CD8-positive, alpha-beta memory T cell (primary cell): ENCODE data around the gene FGFBP1. TPM values are rescaled to one million over a fixed set of nuclear protein-coding genes. Genes with fewer than 3 reads are reported as not detected.

ENCODE experiments used
- CTCF ChIA-PET: fragments of 350-600 bp; sonication (Branson Sonifier 250); formaldehyde crosslinking; loops from one replicate; lab custom pipeline; 2021; ENCODE audit warnings: antibody characterized with exemption; lab: Charles Lee
- POLR2A ChIA-PET: fragments of 350-600 bp; sonication (Branson Sonifier 250); formaldehyde crosslinking; loops from one replicate; lab custom pipeline; 2021; ENCODE audit warnings: antibody characterized with exemption; lab: Charles Lee
- DNase-seq, 5 donors: peaks; one replicate each; pipeline versions ENCODE4 v3.0.0 to v3.0.0-alpha.2; 2020 to 2022; ENCODE audit warnings: mixed read lengths in 1 of 5
- H3K27ac ChIP-seq: one replicate; pipeline ENCODE4 v1.7.0; 2013; ENCODE audit warnings: low read depth, mild to moderate bottlenecking, low read length, moderate library complexity
- H3K27me3 ChIP-seq: 2 replicates; pipeline ENCODE4 v1.7.0; 2013; ENCODE audit warnings: low read length, mild to moderate bottlenecking; ENCODE audit not compliant: insufficient read depth, poor library complexity, severe bottlenecking
- H3K36me3 ChIP-seq: 2 replicates; pipeline ENCODE4 v1.7.0; 2013; ENCODE audit warnings: mild to moderate bottlenecking, low read length, moderate library complexity; ENCODE audit not compliant: insufficient read depth
- H3K4me1 ChIP-seq: 2 replicates; pipeline ENCODE4 v1.7.0; 2013; ENCODE audit warnings: mild to moderate bottlenecking, low read length, moderate library complexity; ENCODE audit not compliant: insufficient read depth
- H3K4me3 ChIP-seq: 2 replicates; pipeline ENCODE4 v1.7.0; 2013; ENCODE audit warnings: mild to moderate bottlenecking, low read length
- H3K9me3 ChIP-seq: 2 replicates; pipeline ENCODE4 v1.7.0; 2013; ENCODE audit warnings: mild to moderate bottlenecking, low read length
- H3K27ac Mint-ChIP-seq, 8 donors: one replicate each; pipeline ENCODE4 v1.8.0; 2020 to 2021; ENCODE audit warnings: mixed read lengths in 8 of 8, mild to moderate bottlenecking in 6 of 8, inconsistent platforms in 3 of 8, moderate library complexity in 3 of 8
- H3K27me3 Mint-ChIP-seq, 2 donors: one replicate each; pipeline ENCODE4 v1.8.0; 2020 to 2021; ENCODE audit warnings: mixed read lengths in 2 of 2, mild to moderate bottlenecking in 1 of 2, moderate library complexity in 1 of 2
- H3K36me3 Mint-ChIP-seq, 3 donors: one replicate each; pipeline ENCODE4 v1.8.0; 2020 to 2021; ENCODE audit warnings: mixed read lengths in 3 of 3, inconsistent platforms in 1 of 3, mild to moderate bottlenecking in 1 of 3
- H3K4me1 Mint-ChIP-seq, 3 donors: one replicate each; pipeline ENCODE4 v1.8.0; 2020 to 2021; ENCODE audit warnings: mixed read lengths in 3 of 3, inconsistent platforms in 1 of 3, mild to moderate bottlenecking in 1 of 3
- H3K4me3 Mint-ChIP-seq, 7 donors: one replicate each; pipeline ENCODE4 v1.8.0; 2020 to 2021; ENCODE audit warnings: mixed read lengths in 7 of 7, mild to moderate bottlenecking in 6 of 7, moderate library complexity in 4 of 7, inconsistent platforms in 2 of 7
- H3K9me3 Mint-ChIP-seq, 5 donors: one replicate each; pipeline ENCODE4 v1.8.0; 2020 to 2022; ENCODE audit warnings: mixed read lengths in 5 of 5, mild to moderate bottlenecking in 3 of 5, moderate library complexity in 2 of 5, inconsistent platforms in 1 of 5
- polyA plus RNA-seq: library from polyadenylated mRNA; unstranded; fragments of 300-500 nt; fragmentation: Illumina TruSeq; gene quantifications from one replicate; pipeline ENCODE4 v1.2.3, GENCODE V29; 2021
- total RNA-seq, 2 experiments: library from RNA; stranded (reverse); gene quantifications; one replicate each; pipeline ENCODE4 v1.2.3, GENCODE V29; 2021

The FGFBP1 gene
- total and polyA plus RNA-seq, 3 experiments from 2014 or later, result not detected

- ChIA-PET CTCF (no interaction called here), POLR2A (no interaction called here)
- Histone ChIP-seq H3K36me3 (no peaks in the 10 kb centered on the region), H3K4me1 (no peaks in the 10 kb centered on the region), H3K9me3 (no peaks in the 10 kb centered on the region), H3K27me3 (no peaks in the 10 kb centered on the region), H3K4me3 (no peak overlapping the region), H3K27ac (no peak overlapping the region)
- peaks cover 6 to 14% (median 8%) of the 10 kb centered on the region in 3 donors for H3K4me1 Mint-ChIP-seq
- no peaks in the 10 kb centered on the region for H3K36me3 Mint-ChIP-seq
- peaks cover 14 to 16% of the 10 kb centered on the region in 2 donors for H3K27me3 Mint-ChIP-seq
- no peak overlapping the region for H3K4me3 Mint-ChIP-seq
- no peak overlapping the region for H3K27ac Mint-ChIP-seq
- no peak for DNase-seq
- H3K9me3 Mint-ChIP-seq, result peaks cover 0 to 7% (median 0%) of the 10 kb centered on the region in 5 donors
Measured at GRCh38 chr4:15968551-15969300, 30.2 kb upstream of the FGFBP1 start.

DNA sequence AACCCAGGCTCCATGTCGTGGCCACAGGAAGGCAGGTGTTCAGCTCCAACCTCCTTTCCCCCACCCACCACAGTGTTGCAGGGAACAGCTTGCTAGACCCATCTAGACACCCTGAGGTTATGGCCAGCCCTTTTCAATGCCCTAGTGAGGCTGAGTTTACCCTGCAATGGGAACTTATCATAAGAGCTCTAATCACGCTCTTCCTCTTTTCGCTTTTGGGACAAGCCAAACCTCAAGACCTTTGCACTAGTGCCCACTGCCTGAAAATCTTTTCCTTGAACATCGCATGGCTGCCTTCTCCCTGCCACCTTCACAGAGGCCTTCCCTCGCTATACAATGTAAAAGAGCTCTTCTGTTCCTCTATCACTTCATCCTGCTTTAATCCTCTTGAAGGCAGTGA lies 26.8 kb upstream of the FGFBP1 start:
- DNase-seq, result no peak
- ChIA-PET CTCF (interaction anchor here (1.3 kb wide), 1 partner anchor 9 kb away, joined by 3 read pairs; no protein-coding TSS in a partner anchor), POLR2A (no interaction called here)
- Mint-ChIP-seq H3K9me3 (peaks cover 0 to 7% (median 0%) of the 10 kb centered on the region in 5 donors), H3K27ac (no peak overlapping the region), H3K4me3 (no peak overlapping the region), H3K4me1 (peaks cover 31 to 41% (median 35%) of the 10 kb centered on the region in 3 donors), H3K36me3 (no peaks in the 10 kb centered on the region), H3K27me3 (peaks cover 7 to 11% of the 10 kb centered on the region in 2 donors)
- no peak overlapping the region for H3K27ac ChIP-seq
- H3K27me3 ChIP-seq, result no peaks in the 10 kb centered on the region
- no peaks in the 10 kb centered on the region for H3K36me3 ChIP-seq
- H3K4me3 ChIP-seq, result no peak overlapping the region
- peaks cover 20% of the 10 kb centered on the region for H3K4me1 ChIP-seq
- no peaks in the 10 kb centered on the region for H3K9me3 ChIP-seq

- Mint-ChIP-seq H3K27me3 (peaks cover 7 to 11% of the 10 kb centered on the region in 2 donors), H3K4me3 (peak overlapping the region in 3 of 7 donors; percentile 22 to 65 (median 42)), H3K9me3 (peaks cover 0 to 7% (median 0%) of the 10 kb centered on the region in 5 donors), H3K36me3 (no peaks in the 10 kb centered on the region), H3K4me1 (peaks cover 35 to 43% (median 35%) of the 10 kb centered on the region in 3 donors), H3K27ac (peak overlapping the region in 7 of 8 donors; percentile 20 to 83 (median 72))
- peaks cover 20% of the 10 kb centered on the region for H3K4me1 ChIP-seq
- H3K9me3 ChIP-seq, result no peaks in the 10 kb centered on the region
- no peaks in the 10 kb centered on the region for H3K27me3 ChIP-seq
- H3K4me3 ChIP-seq, result no peak overlapping the region
- DNase-seq, result no peak
- ChIA-PET CTCF (interaction anchor here (1.2 to 1.3 kb wide), 2 partner anchors 82 to 245 kb away, joined by 3 to 5 read pairs; no protein-coding TSS in a partner anchor), POLR2A (no interaction called here)
- no peak overlapping the region for H3K27ac ChIP-seq
- no peaks in the 10 kb centered on the region for H3K36me3 ChIP-seq
Measured at GRCh38 chr4:15964159-15964558, 25.6 kb upstream of the FGFBP1 start.

GRCh38 chr4:15963576-15963975 lies 25.0 kb upstream of the FGFBP1 start:
- peaks cover 11% of the 10 kb centered on the region in 2 donors for H3K27me3 Mint-ChIP-seq
- no peaks in the 10 kb centered on the region for H3K36me3 Mint-ChIP-seq
- ChIA-PET CTCF (interaction anchor here (0.8 to 2.7 kb wide), 5 partner anchors 11 to 245 kb away, joined by 3 to 13 read pairs (median 5); no protein-coding TSS in a partner anchor), POLR2A (no interaction called here)
- Histone ChIP-seq H3K36me3 (no peaks in the 10 kb centered on the region), H3K27me3 (no peaks in the 10 kb centered on the region), H3K27ac (peak overlapping the region; percentile 25), H3K4me3 (peak overlapping the region; percentile 26), H3K4me1 (peaks cover 20% of the 10 kb centered on the region), H3K9me3 (no peaks in the 10 kb centered on the region)
- H3K4me3 Mint-ChIP-seq, result peak overlapping the region in 6 of 7 donors; percentile 71 to 87 (median 81)
- peaks cover 35 to 43% (median 35%) of the 10 kb centered on the region in 3 donors for H3K4me1 Mint-ChIP-seq
- DNase-seq, result peak; percentile 16 to 70 (median 51)
- peaks cover 0 to 7% (median 0%) of the 10 kb centered on the region in 5 donors for H3K9me3 Mint-ChIP-seq
- peak overlapping the region; percentile 70 to 95 (median 87) for H3K27ac Mint-ChIP-seq

DNA sequence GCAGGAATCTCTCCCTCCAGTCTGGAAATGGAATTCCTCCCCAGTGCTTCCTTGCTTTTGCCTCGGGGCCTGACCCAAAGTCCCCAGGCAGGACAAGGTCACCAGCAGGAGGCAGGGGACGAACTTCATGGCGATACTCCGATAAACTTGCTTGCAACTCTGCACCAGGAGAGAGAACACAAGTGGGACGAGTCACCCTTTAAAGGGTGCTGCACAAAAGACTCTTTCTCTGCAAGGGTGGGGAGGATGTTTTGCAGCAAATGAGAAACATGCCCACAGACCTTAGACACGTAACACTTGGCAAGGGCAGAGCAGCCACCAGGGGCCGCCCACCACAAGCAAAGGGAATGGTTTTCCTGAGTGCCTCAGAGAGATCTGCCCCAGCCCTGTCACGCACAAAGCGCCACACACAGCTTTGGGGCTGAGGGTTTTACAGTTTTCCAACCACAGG lies 24.5 kb upstream of the FGFBP1 start, which contains the start of gene FGFBP2:
Gene FGFBP2, minus strand, starts transcription at position 175 of the 451 bp plus-strand sequence. Its CDS starts 46 bp downstream, at position 129.
- Mint-ChIP-seq H3K4me1 (peaks cover 35 to 43% (median 35%) of the 10 kb centered on the region in 3 donors), H3K27me3 (peaks cover 11 to 14% of the 10 kb centered on the region in 2 donors), H3K9me3 (peaks cover 0 to 7% (median 0%) of the 10 kb centered on the region in 5 donors), H3K27ac (peak within 1 kb of the TSS; percentile 78 to 95 (median 89)), H3K36me3 (no peaks in the 10 kb centered on the region), H3K4me3 (peak within 1 kb of the TSS; percentile 71 to 90 (median 81))
- CTCF ChIA-PET, result interaction anchor here (0.8 to 2.7 kb wide), 5 partner anchors 11 to 246 kb away, joined by 3 to 13 read pairs (median 5); no protein-coding TSS in a partner anchor
- DNase-seq, result peak; percentile 21 to 80 (median 64)
- POLR2A ChIA-PET, result no interaction called here
- Histone ChIP-seq H3K27ac (peak within 1 kb of the TSS; percentile 58), H3K27me3 (no peaks in the 10 kb centered on the region), H3K36me3 (no peaks in the 10 kb centered on the region), H3K4me3 (peak within 1 kb of the TSS; percentile 26), H3K4me1 (peaks cover 20% of the 10 kb centered on the region), H3K9me3 (no peaks in the 10 kb centered on the region)

- Histone ChIP-seq H3K4me3 (peak overlapping the region; percentile 20), H3K9me3 (no peaks in the 10 kb centered on the region), H3K27ac (peak overlapping the region; percentile 58), H3K27me3 (no peaks in the 10 kb centered on the region), H3K36me3 (no peaks in the 10 kb centered on the region), H3K4me1 (peaks cover 20% of the 10 kb centered on the region)
- peaks cover 0 to 7% (median 0%) of the 10 kb centered on the region in 5 donors for H3K9me3 Mint-ChIP-seq
- H3K4me1 Mint-ChIP-seq, result peaks cover 35 to 43% (median 35%) of the 10 kb centered on the region in 3 donors
- DNase-seq, result peak; percentile 8 to 75 (median 52)
- ChIA-PET CTCF (interaction anchor here (1.3 to 2.7 kb wide), 3 partner anchors 9 to 79 kb away, joined by 3 to 13 read pairs (median 5); no protein-coding TSS in a partner anchor), POLR2A (no interaction called here)
- peak overlapping the region; percentile 71 to 90 (median 81) for H3K4me3 Mint-ChIP-seq
- H3K27me3 Mint-ChIP-seq, result peaks cover 11 to 14% of the 10 kb centered on the region in 2 donors
- peak overlapping the region; percentile 78 to 93 (median 89) for H3K27ac Mint-ChIP-seq
- H3K36me3 Mint-ChIP-seq, result no peaks in the 10 kb centered on the region
Measured at GRCh38 chr4:15961781-15962510, 23.4 kb upstream of the FGFBP1 start.

DNA sequence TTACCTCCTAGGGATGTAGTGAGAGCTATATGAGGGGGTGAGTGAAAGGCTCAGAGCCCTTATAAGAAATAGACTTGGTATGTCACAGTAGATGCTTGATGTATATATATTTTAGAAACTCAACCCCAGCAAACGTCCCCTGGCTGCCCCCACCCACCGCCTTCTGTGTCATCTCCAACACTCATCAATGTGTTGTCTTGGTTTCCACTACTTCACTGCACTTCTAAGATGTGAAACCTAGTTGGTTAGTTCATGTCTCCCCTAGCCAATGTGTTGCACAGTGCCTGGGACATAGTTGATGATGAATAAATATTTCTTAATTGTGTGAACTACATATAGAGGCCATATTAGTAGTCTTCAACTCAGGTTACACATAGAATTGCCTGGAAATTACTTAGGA lies 20.0 kb upstream of the FGFBP1 start:
- Histone ChIP-seq H3K4me3 (no peak overlapping the region), H3K36me3 (no peaks in the 10 kb centered on the region), H3K4me1 (peaks cover 19% of the 10 kb centered on the region), H3K27ac (no peak overlapping the region), H3K9me3 (no peaks in the 10 kb centered on the region), H3K27me3 (no peaks in the 10 kb centered on the region)
- Mint-ChIP-seq H3K27me3 (peaks cover 3 to 14% of the 10 kb centered on the region in 2 donors), H3K4me1 (peaks cover 27 to 41% (median 32%) of the 10 kb centered on the region in 3 donors), H3K36me3 (no peaks in the 10 kb centered on the region), H3K9me3 (no peaks in the 10 kb centered on the region), H3K27ac (no peak overlapping the region), H3K4me3 (no peak overlapping the region)
- ChIA-PET CTCF (interaction anchor here (1.0 kb wide), 1 partner anchor 76 kb away, joined by 3 read pairs; no protein-coding TSS in a partner anchor), POLR2A (no interaction called here)
- DNase-seq, result no peak
